Caco-2 (cell line): ENCODE results near the gene PCBP3. TPM values are rescaled to one million over a fixed set of nuclear protein-coding genes. Genes with fewer than 3 reads are reported as not detected.

Experiments
- BruUV-seq: library from RNA; stranded (reverse); fragments of 400-500 nt; replicated peaks from 2 replicates; lab custom pipeline; 2021; lab: Mats Ljungman, UMichigan
- CTCF ChIA-PET: fragments of 300-600 bp; sonication (Branson Sonifier 250); formaldehyde crosslinking; loops from one replicate; lab custom pipeline; 2022; ENCODE audit warnings: antibody characterized with exemption; lab: Charles Lee
- POLR2A ChIA-PET: fragments of 300-600 bp; sonication (Branson Sonifier 250); formaldehyde crosslinking; loops from one replicate; lab custom pipeline; 2022; ENCODE audit warnings: antibody characterized with exemption; lab: Charles Lee
- DNase-seq, 2 experiments: peaks; one replicate each; pipeline versions ENCODE4 v3.0.0 to v3.0.0-alpha.2; 2020 to 2022
- H3K27me3 ChIP-seq: replicated peaks from 2 replicates; pipeline ENCODE4 v1.6.0; 2011; ENCODE audit warnings: low read length; ENCODE audit not compliant: control insufficient read depth, insufficient read depth
- H3K36me3 ChIP-seq: 2 replicates; pipeline ENCODE4 v1.5.1; 2011; ENCODE audit warnings: low read length; ENCODE audit not compliant: control insufficient read depth, insufficient read depth
- H3K4me1 ChIP-seq: fragments of 250-450 bp; sonication (Bioruptor Pico); 2 replicates; pipeline ENCODE4 v1.5.1; 2020; ENCODE audit warnings: mild to moderate bottlenecking
- H3K4me3 ChIP-seq: 2 replicates; pipeline ENCODE4 v1.5.1; 2011; ENCODE audit warnings: low read depth, mild to moderate bottlenecking, control low read depth, low read length
- H3K9me3 ChIP-seq: fragments of 250-450 bp; sonication (Bioruptor Pico); 2 replicates; pipeline ENCODE4 v1.5.1; 2020; ENCODE audit warnings: mild to moderate bottlenecking, moderate library complexity
- H3K27ac Mint-ChIP-seq: one replicate; pipeline ENCODE4 v1.8.0; 2022; ENCODE audit warnings: mixed read lengths; ENCODE audit not compliant: unreplicated experiment
- H3K27me3 Mint-ChIP-seq: one replicate; pipeline ENCODE4 v1.8.0; 2022; ENCODE audit warnings: mixed read lengths; ENCODE audit not compliant: insufficient read depth, unreplicated experiment
- H3K36me3 Mint-ChIP-seq: one replicate; pipeline ENCODE4 v1.8.0; 2022; ENCODE audit warnings: mild to moderate bottlenecking, mixed read lengths; ENCODE audit not compliant: insufficient read depth, unreplicated experiment
- H3K4me1 Mint-ChIP-seq: one replicate; pipeline ENCODE4 v1.8.0; 2022; ENCODE audit warnings: low read depth, mixed read lengths; ENCODE audit not compliant: unreplicated experiment
- H3K4me3 Mint-ChIP-seq: one replicate; pipeline ENCODE4 v1.8.0; 2022; ENCODE audit warnings: mild to moderate bottlenecking, moderate library complexity, mixed read lengths; ENCODE audit not compliant: unreplicated experiment
- H3K9me3 Mint-ChIP-seq: one replicate; pipeline ENCODE4 v1.8.0; 2022; ENCODE audit warnings: mixed read lengths; ENCODE audit not compliant: unreplicated experiment
- CTCF ChIP-seq, 2 experiments: fragments of 200-600 bp in 1 of 2; IDR thresholded peaks; 1 replicate in 1 of 2; 2 replicates in 1 of 2; pipeline versions ENCODE4 v1.5.1 to v1.8.0; 2011 to 2022; ENCODE audit warnings: antibody characterized with exemption in 1 of 2, control low read depth in 1 of 2, inconsistent platforms in 1 of 2, low read depth in 1 of 2, low read length in 1 of 2, mild to moderate bottlenecking in 1 of 2, moderate library complexity in 1 of 2; ENCODE audit not compliant: insufficient read depth in 1 of 2, severe bottlenecking in 1 of 2, unreplicated experiment in 1 of 2
- intact Hi-C: fragments of 100-400 bp; cut with micrococcal nuclease; formaldehyde crosslinking; loops from one replicate; pipeline ENCODE4 v1.10.0; 2022; ENCODE audit not compliant: unreplicated experiment
- total RNA-seq: library from RNA; stranded (reverse); gene quantifications from 2 replicates; pipeline ENCODE4 v1.2.3, GENCODE V29; 2022

The PCBP3 gene
- total RNA-seq, 1 experiment from 2014 or later = 0.75 TPM

GRCh38 chr21:45970674-45971615 lies 327.4 kb downstream of the PCBP3 start:
- no peaks in the 10 kb centered on the region for H3K36me3 ChIP-seq
- H3K9me3 Mint-ChIP-seq = no peaks in the 10 kb centered on the region
- H3K4me3 Mint-ChIP-seq = no peak overlapping the region
- peaks cover 10% of the 10 kb centered on the region for H3K4me1 ChIP-seq
- POLR2A ChIA-PET = no interaction called here
- intact Hi-C loops = loop anchor here (5.0 to 10.0 kb wide), 3 partner anchors 54 to 171 kb away; partner anchors contain the start of gene COL6A2
- no peak overlapping the region for H3K4me3 ChIP-seq
- peak; percentile 84 for TF ChIP-seq CTCF (IDR thresholded peaks at IDR 0.05; ENCODE audit: insufficient read depth in 1 of 2, low read depth in 1 of 2, low read length in 1 of 2, severe bottlenecking in 1 of 2, unreplicated experiment in 1 of 2)
- H3K27me3 Mint-ChIP-seq = peaks cover 2% of the 10 kb centered on the region
- H3K4me1 Mint-ChIP-seq = no peaks in the 10 kb centered on the region
- peak; percentile 57 to 74 for DNase-seq
- CTCF ChIA-PET = interaction anchor here (0.6 to 1.3 kb wide), 5 partner anchors 33 to 315 kb away, joined by 3 to 5 read pairs (median 3); partner anchors contain the start of genes MCM3AP and YBEY
- no peak overlapping the region for H3K27ac Mint-ChIP-seq
- H3K9me3 ChIP-seq = no peaks in the 10 kb centered on the region
- H3K36me3 Mint-ChIP-seq = no peaks in the 10 kb centered on the region
- BruUV-seq = no TSS peak
- no peaks in the 10 kb centered on the region; the same call in 1 of the 2 replicates for H3K27me3 ChIP-seq

- no peaks in the 10 kb centered on the region for H3K36me3 ChIP-seq
- no peak overlapping the region for H3K27ac Mint-ChIP-seq
- POLR2A ChIA-PET = no interaction called here
- intact Hi-C loops = loop anchor here (5.0 to 10.0 kb wide), 3 partner anchors 53 to 171 kb away; partner anchors contain the start of gene COL6A2
- no peaks in the 10 kb centered on the region for H3K9me3 Mint-ChIP-seq
- H3K4me1 ChIP-seq = peaks cover 10% of the 10 kb centered on the region
- no peak overlapping the region for H3K4me3 Mint-ChIP-seq
- no peaks in the 10 kb centered on the region for H3K36me3 Mint-ChIP-seq
- no TSS peak for BruUV-seq
- no peak for DNase-seq
- H3K27me3 Mint-ChIP-seq = peaks cover 2% of the 10 kb centered on the region
- no peaks in the 10 kb centered on the region for H3K9me3 ChIP-seq
- CTCF ChIA-PET = interaction anchor here (0.8 to 1.2 kb wide), 2 partner anchors 18 to 172 kb away, joined by 4 to 5 read pairs; no protein-coding TSS in a partner anchor
- TF ChIP-seq CTCF (IDR thresholded peaks at IDR 0.05; ENCODE audit: insufficient read depth in 1 of 2, low read depth in 1 of 2, low read length in 1 of 2, severe bottlenecking in 1 of 2, unreplicated experiment in 1 of 2) = no peak
- H3K4me1 Mint-ChIP-seq = no peaks in the 10 kb centered on the region
- H3K27me3 ChIP-seq = no peaks in the 10 kb centered on the region; the same call in 1 of the 2 replicates
- no peak overlapping the region for H3K4me3 ChIP-seq
Measured at GRCh38 chr21:45971616-45972352, 328.3 kb downstream of the PCBP3 start.

- no TSS peak for BruUV-seq
- peak in 1 of 2 experiments; percentile 33 for DNase-seq
- no peak for TF ChIP-seq CTCF (IDR thresholded peaks at IDR 0.05; ENCODE audit: insufficient read depth in 1 of 2, low read depth in 1 of 2, low read length in 1 of 2, severe bottlenecking in 1 of 2, unreplicated experiment in 1 of 2)
- ChIA-PET POLR2A (no interaction called here), CTCF (interaction anchor here (0.8 to 1.2 kb wide), 3 partner anchors 18 to 171 kb away, joined by 3 to 5 read pairs (median 4); no protein-coding TSS in a partner anchor)
- Histone ChIP-seq H3K4me3 (no peak overlapping the region), H3K4me1 (peaks cover 10% of the 10 kb centered on the region), H3K36me3 (no peaks in the 10 kb centered on the region), H3K9me3 (no peaks in the 10 kb centered on the region), H3K27me3 (no peaks in the 10 kb centered on the region; the same call in 1 of the 2 replicates)
- Mint-ChIP-seq H3K4me3 (no peak overlapping the region), H3K27me3 (peaks cover 2% of the 10 kb centered on the region), H3K4me1 (no peaks in the 10 kb centered on the region), H3K27ac (no peak overlapping the region), H3K36me3 (no peaks in the 10 kb centered on the region), H3K9me3 (no peaks in the 10 kb centered on the region)
- intact Hi-C loops = loop anchor here (5.0 to 10.0 kb wide), 3 partner anchors 52 to 170 kb away; partner anchors contain the start of gene COL6A2
Measured at GRCh38 chr21:45972353-45972715, 328.8 kb downstream of the PCBP3 start.
